B cell (primary cell): Measurements from ENCODE around the gene EMC10. TPM values are rescaled to one million over a fixed set of nuclear protein-coding genes. Genes with fewer than 3 reads are reported as not detected.

Experiments
- ATAC-seq: fragments of 200-7000 bp; cut with Tn5 transposase; one replicate; pipeline ENCODE4 v1.10.0; 2021; ENCODE audit warnings: low read depth, mild to moderate bottlenecking, moderate number of reproducible peaks, moderate library complexity
- CTCF ChIA-PET: fragments of 350-600 bp; sonication (Branson Sonifier 250); formaldehyde crosslinking; loops from one replicate; lab custom pipeline; 2021; ENCODE audit warnings: antibody characterized with exemption, inconsistent platforms; lab: Charles Lee
- POLR2A ChIA-PET: fragments of 350-600 bp; sonication (Branson Sonifier 250); formaldehyde crosslinking; loops from one replicate; lab custom pipeline; 2021; ENCODE audit warnings: antibody characterized with exemption; lab: Charles Lee
- DNase-seq: peaks from one replicate; pipeline ENCODE4 v3.0.0; 2013
- H2AFZ ChIP-seq: 2 replicates; pipeline ENCODE4 v1.6.1; 2012; ENCODE audit warnings: mild to moderate bottlenecking, low read depth, low read length; ENCODE audit not compliant: insufficient read depth, poor library complexity, severe bottlenecking
- H3K27ac ChIP-seq, 2 donors: 1 replicate in 1 of 2; 2 replicates in 1 of 2; pipeline ENCODE4 v1.5.1; 2012 to 2013; ENCODE audit warnings: low read length in 2 of 2, mild to moderate bottlenecking in 2 of 2, moderate library complexity in 1 of 2
- H3K27me3 ChIP-seq, 4 experiments: fragments of 200-600 bp in 1 of 4; sonication (generic) in 1 of 4; replicated peaks in 1 of 4; 1 replicate in 2 of 4; 2 replicates in 2 of 4; pipeline versions ENCODE4 v1.6.1 to v1.7.0; 2013 to 2016; ENCODE audit warnings: low read length in 3 of 4, mild to moderate bottlenecking in 2 of 4, mixed read lengths in 1 of 4, moderate library complexity in 1 of 4; ENCODE audit not compliant: insufficient read depth in 4 of 4, control insufficient read depth in 3 of 4; ENCODE audit errors: control extremely low read depth in 1 of 4
- H3K36me3 ChIP-seq, 2 experiments: replicated peaks in 1 of 2; 1 replicate in 1 of 2; 2 replicates in 1 of 2; pipeline versions ENCODE4 v1.6.1 to v1.7.1; 2013; ENCODE audit warnings: low read length in 1 of 2; ENCODE audit not compliant: insufficient read depth in 2 of 2, control insufficient read depth in 1 of 2; ENCODE audit errors: control extremely low read depth in 1 of 2, extremely low read depth in 1 of 2
- H3K4me1 ChIP-seq, 2 donors: fragments of 200-600 bp in 1 of 2; sonication (generic) in 1 of 2; 1 replicate in 1 of 2; 2 replicates in 1 of 2; pipeline versions ENCODE4 v1.5.1 to v1.6.1; 2013 to 2017; ENCODE audit warnings: low read length in 2 of 2; ENCODE audit not compliant: control insufficient read depth in 2 of 2, insufficient read depth in 2 of 2
- H3K4me2 ChIP-seq: replicated peaks from 2 replicates; pipeline ENCODE3; 2012; ENCODE audit warnings: mild to moderate bottlenecking, low read depth, low read length; ENCODE audit not compliant: poor library complexity, severe bottlenecking
- H3K4me3 ChIP-seq, 5 experiments: fragments of 200-600 bp in 1 of 5; sonication (generic) in 1 of 5; 1 replicate in 3 of 5; 2 replicates in 2 of 5; pipeline versions ENCODE4 v1.5.1 to v1.7.0; 2011 to 2016; ENCODE audit warnings: low read length in 4 of 5, mild to moderate bottlenecking in 4 of 5, low read depth in 2 of 5, control low read depth in 1 of 5, moderate library complexity in 1 of 5; ENCODE audit not compliant: insufficient read depth in 1 of 5; ENCODE audit errors: control extremely low read depth in 1 of 5, extremely low read depth in 1 of 5
- H3K79me2 ChIP-seq: fragments of 200-600 bp; sonication (generic); one replicate; pipeline ENCODE4 v1.6.0; 2016; ENCODE audit warnings: low read length; ENCODE audit not compliant: control insufficient read depth, insufficient read depth
- H3K9ac ChIP-seq: fragments of 200-600 bp; sonication (generic); 2 replicates; pipeline ENCODE4 v1.6.1; 2017; ENCODE audit warnings: mild to moderate bottlenecking, low read length, moderate library complexity
- H3K9me3 ChIP-seq, 3 donors: one replicate each; pipeline versions ENCODE4 v1.6.1 to v1.7.1; 2013; ENCODE audit warnings: low read length in 2 of 3; ENCODE audit not compliant: control insufficient read depth in 2 of 3, insufficient read depth in 1 of 3; ENCODE audit errors: control extremely low read depth in 1 of 3
- H4K20me1 ChIP-seq: 2 replicates; pipeline ENCODE4 v1.6.0; 2012; ENCODE audit warnings: mild to moderate bottlenecking, low read length; ENCODE audit not compliant: insufficient read depth, control insufficient read depth, poor library complexity, severe bottlenecking
- H3K27ac Mint-ChIP-seq: one replicate; pipeline ENCODE4 v1.8.0; 2021; ENCODE audit warnings: mixed read lengths
- H3K27me3 Mint-ChIP-seq: one replicate; pipeline ENCODE4 v1.8.0; 2021; ENCODE audit warnings: mixed read lengths
- H3K4me1 Mint-ChIP-seq: one replicate; pipeline ENCODE4 v1.8.0; 2021; ENCODE audit warnings: mixed read lengths
- H3K4me3 Mint-ChIP-seq: one replicate; pipeline ENCODE4 v1.8.0; 2021; ENCODE audit warnings: mixed read lengths
- H3K9me3 Mint-ChIP-seq: one replicate; pipeline ENCODE4 v1.8.0; 2022; ENCODE audit warnings: mixed read lengths; ENCODE audit not compliant: insufficient read depth
- CTCF ChIP-seq: fragments of 200-600 bp; IDR thresholded peaks from one replicate; pipeline ENCODE4 v1.8.0; 2022; ENCODE audit warnings: antibody characterized with exemption, mild to moderate bottlenecking
- EZH2 ChIP-seq: IDR thresholded peaks from 2 replicates; pipeline ENCODE4 v1.6.1; 2012; ENCODE audit warnings: borderline replicate concordance, low read depth, mild to moderate bottlenecking, moderate library complexity, low read length; ENCODE audit not compliant: insufficient read depth, poor library complexity, severe bottlenecking
- WGBS: methylation state at CpG from one replicate; pipeline ENCODE4 v1.1.5; 2013; ENCODE audit warnings: missing lambda C conversion rate; ENCODE audit not compliant: insufficient coverage; 5-methylcytosine and 5-hydroxymethylcytosine counted together
- intact Hi-C: fragments of 100-400 bp; cut with micrococcal nuclease; formaldehyde crosslinking; loops from one replicate; pipeline ENCODE4 v1.10.0; 2022
- polyA plus RNA-seq: library from polyadenylated mRNA; depleted of rRNA; stranded (reverse); fragments of >200 nt; gene quantifications from 2 replicates; pipeline ENCODE4 v1.2.3, GENCODE V29; 2012
- total RNA-seq, 2 donors: library from RNA; stranded (reverse); fragments of 120-200 nt in 1 of 2; gene quantifications; 1 replicate in 1 of 2; 2 replicates in 1 of 2; pipeline versions ENCODE4 v1.2.3 to v1.2.4, GENCODE V29; 2013 to 2022

The EMC10 gene
- total and polyA plus RNA-seq, 2 donors (not counting 1 experiment from before 2014, with no cell fraction given) = 51.1 to 88.1 TPM

GRCh38 chr19:50512999-50513745 is 36.9 kb downstream of the EMC10 start:
- POLR2A ChIA-PET = no interaction called here
- H3K27ac Mint-ChIP-seq = peak overlapping the region; percentile 59
- intact Hi-C loops = no loop called here

More at GRCh38 chr19:50512999-50513745, 36.9 kb downstream of the EMC10 start:
- no peak for DNase-seq
- Mint-ChIP-seq H3K4me3 (no peak overlapping the region), H3K9me3 (no peaks in the 10 kb centered on the region), H3K4me1 (peaks cover 17% of the 10 kb centered on the region), H3K27me3 (peaks cover 3% of the 10 kb centered on the region)
- Histone ChIP-seq H3K79me2 (no peaks in the 10 kb centered on the region), H4K20me1 (no peaks in the 10 kb centered on the region), H3K27me3 (peaks cover 0 to 25% (median 2%) of the 10 kb centered on the region in 4 experiments), H2AFZ (no peak overlapping the region), H3K9ac (no peak overlapping the region), H3K4me1 (peaks cover 14 to 20% of the 10 kb centered on the region in 2 donors), H3K4me3 (no peak overlapping the region), H3K4me2 (no peak overlapping the region), H3K9me3 (peaks cover 0 to 4% (median 0%) of the 10 kb centered on the region in 3 donors), H3K36me3 (no peaks in the 10 kb centered on the region), H3K27ac (no peak overlapping the region)
- ATAC-seq = no peak
- no peak for TF ChIP-seq EZH2
- TF ChIP-seq CTCF = no peak
- CTCF ChIA-PET = no interaction called here
- 83% methylated on average over 12 of the region's 12 CpGs for WGBS
